PC-9 (cell line): ENCODE results near the gene C2orf78. TPM values are rescaled to one million over a fixed set of nuclear protein-coding genes. Genes with fewer than 3 reads are reported as not detected.

ENCODE experiments used
- BruUV-seq: library from RNA; stranded (reverse); fragments of 400-500 nt; replicated peaks from 2 replicates; lab custom pipeline; 2021; lab: Mats Ljungman, UMichigan
- CTCF ChIA-PET: fragments of 300-600 bp; sonication (Branson Sonifier 250); formaldehyde crosslinking; loops from one replicate; lab custom pipeline; 2022; ENCODE audit warnings: antibody characterized with exemption; lab: Charles Lee
- POLR2A ChIA-PET: fragments of 300-600 bp; sonication (Branson Sonifier 250); formaldehyde crosslinking; loops from one replicate; lab custom pipeline; 2022; ENCODE audit warnings: antibody characterized with exemption; ENCODE audit not compliant: unreplicated experiment; lab: Charles Lee
- DNase-seq, 2 experiments: peaks; one replicate each; pipeline versions ENCODE4 v3.0.0 to v3.0.0-alpha.2; 2015 to 2022; ENCODE audit warnings: mixed read lengths in 1 of 2
- H2AFZ ChIP-seq: fragments of 200-600 bp; sonication (generic); 2 replicates; pipeline ENCODE4 v1.8.1; 2017; ENCODE audit warnings: antibody characterized with exemption
- H3F3A ChIP-seq: fragments of 200-600 bp; sonication (generic); 2 replicates; pipeline ENCODE4 v1.8.1; 2017; ENCODE audit warnings: antibody characterized with exemption, mild to moderate bottlenecking, low read depth; ENCODE audit not compliant: insufficient read depth
- H3K27ac ChIP-seq: fragments of 200-600 bp; sonication (generic); 2 replicates; pipeline ENCODE4 v1.6.1; 2016; ENCODE audit warnings: mixed run types
- H3K27me3 ChIP-seq: fragments of 200-600 bp; sonication (generic); 2 replicates; pipeline ENCODE4 v1.6.1; 2016; ENCODE audit warnings: low read depth, mixed run types; ENCODE audit not compliant: insufficient read depth
- H3K36me3 ChIP-seq: fragments of 200-600 bp; sonication (generic); 2 replicates; pipeline ENCODE4 v1.6.1; 2016; ENCODE audit warnings: low read depth, mixed run types
- H3K4me1 ChIP-seq: fragments of 200-600 bp; sonication (generic); replicated peaks from 2 replicates; pipeline ENCODE4 v1.6.1; 2016; ENCODE audit warnings: mixed run types; ENCODE audit not compliant: insufficient read depth
- H3K4me2 ChIP-seq: fragments of 200-600 bp; sonication (generic); 2 replicates; pipeline ENCODE4 v1.6.1; 2017; ENCODE audit warnings: mixed run types
- H3K4me3 ChIP-seq: fragments of 200-600 bp; sonication (generic); 2 replicates; pipeline ENCODE4 v1.6.1; 2016; ENCODE audit warnings: mixed run types
- H3K79me2 ChIP-seq: fragments of 200-600 bp; sonication (generic); 2 replicates; pipeline ENCODE4 v1.6.1; 2017; ENCODE audit warnings: low read depth, mixed run types
- H3K9me2 ChIP-seq: fragments of 200-600 bp; sonication (generic); 2 replicates; pipeline ENCODE4 v1.8.1; 2017; ENCODE audit warnings: mild to moderate bottlenecking; ENCODE audit not compliant: insufficient read depth
- H3K9me3 ChIP-seq: fragments of 200-600 bp; sonication (generic); 2 replicates; pipeline ENCODE4 v1.8.1; 2016; ENCODE audit warnings: low read depth; ENCODE audit not compliant: insufficient read depth
- H4K20me1 ChIP-seq: fragments of 200-600 bp; sonication (generic); 2 replicates; pipeline ENCODE4 v1.8.1; 2017; ENCODE audit not compliant: insufficient read depth
- CTCF ChIP-seq: fragments of 200-600 bp; sonication (generic); conservative IDR thresholded peaks from 2 replicates; pipeline ENCODE4 v1.6.1; 2017; ENCODE audit warnings: mixed run types, antibody characterized with exemption, mild to moderate bottlenecking, moderate library complexity
- EZH2 ChIP-seq: fragments of 200-600 bp; sonication (generic); IDR thresholded peaks from 2 replicates; pipeline ENCODE4 v1.8.0; 2017; ENCODE audit warnings: antibody characterized with exemption, low read depth
- intact Hi-C: fragments of 100-400 bp; cut with micrococcal nuclease; formaldehyde crosslinking; loops from one replicate; pipeline ENCODE4 v1.10.0; 2022; ENCODE audit not compliant: unreplicated experiment
- total RNA-seq: library from RNA; stranded (reverse); gene quantifications from 2 replicates; pipeline ENCODE4 v1.2.3, GENCODE V29; 2021

C2orf78 gene
- total RNA-seq, 1 experiment from 2014 or later: not detected

- H3K9me3 ChIP-seq: no peaks in the 10 kb centered on the region
- DNase-seq: no peak
- POLR2A ChIA-PET: no interaction called here
- BruUV-seq: no TSS peak
- no peak overlapping the region for H3K27ac ChIP-seq
- no peaks in the 10 kb centered on the region for H3K27me3 ChIP-seq
- no peaks in the 10 kb centered on the region for H3K4me1 ChIP-seq
- no peak overlapping the region for H3K4me2 ChIP-seq
- H3K79me2 ChIP-seq: no peaks in the 10 kb centered on the region
- CTCF ChIA-PET: interaction anchor here (0.5 kb wide), 1 partner anchor 21 kb away, joined by 3 read pairs; no protein-coding TSS in a partner anchor
- intact Hi-C loops: no loop called here
- no peaks in the 10 kb centered on the region for H4K20me1 ChIP-seq
- no peaks in the 10 kb centered on the region for H3F3A ChIP-seq
- no peak overlapping the region for H2AFZ ChIP-seq
- H3K36me3 ChIP-seq: peaks cover 11% of the 10 kb centered on the region; the same call in 1 of the 2 replicates
- H3K4me3 ChIP-seq: no peak overlapping the region
- no peak for TF ChIP-seq EZH2
- no peak for TF ChIP-seq CTCF
- H3K9me2 ChIP-seq: no peaks in the 10 kb centered on the region
Measured at GRCh38 chr2:73759904-73760303, 24.1 kb upstream of the C2orf78 start.

DNA sequence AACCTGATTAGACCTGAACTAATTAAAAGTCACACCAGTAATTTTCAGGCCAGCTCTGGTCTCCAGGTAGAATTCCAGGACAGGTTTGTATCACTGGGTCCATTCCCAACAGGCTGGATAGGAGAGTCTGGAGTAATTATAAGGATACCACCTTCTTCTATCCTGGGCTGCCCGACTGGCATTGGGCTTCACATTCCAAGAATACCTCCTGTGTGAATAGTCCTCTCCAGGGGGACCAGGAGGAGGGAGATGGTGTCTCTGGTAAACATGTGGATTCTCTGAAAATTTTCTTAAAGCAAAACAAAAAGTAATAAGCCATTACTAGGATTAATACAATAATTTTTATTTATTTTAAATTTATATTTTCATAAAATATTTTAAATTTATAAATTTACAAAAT, 21.4 kb upstream of the C2orf78 start:
- Histone ChIP-seq H3K9me2 (no peaks in the 10 kb centered on the region), H3K79me2 (no peaks in the 10 kb centered on the region), H3K4me2 (no peak overlapping the region), H3K27me3 (no peaks in the 10 kb centered on the region), H2AFZ (no peak overlapping the region), H3K4me1 (no peaks in the 10 kb centered on the region), H3K36me3 (peaks cover 12% of the 10 kb centered on the region; the same call in 1 of the 2 replicates), H3F3A (no peaks in the 10 kb centered on the region), H4K20me1 (no peaks in the 10 kb centered on the region), H3K4me3 (no peak overlapping the region), H3K9me3 (no peaks in the 10 kb centered on the region), H3K27ac (no peak overlapping the region)
- intact Hi-C loops: no loop called here
- POLR2A ChIA-PET: no interaction called here
- no peak for TF ChIP-seq EZH2
- no peak for TF ChIP-seq CTCF
- CTCF ChIA-PET: interaction anchor here (0.5 kb wide), 1 partner anchor 15 kb away, joined by 4 read pairs; no protein-coding TSS in a partner anchor
- no TSS peak for BruUV-seq
- DNase-seq: no peak

GRCh38 chr2:73764945-73765344, 19.0 kb upstream of the C2orf78 start:
- no peaks in the 10 kb centered on the region for H3K9me2 ChIP-seq
- no peaks in the 10 kb centered on the region for H3K79me2 ChIP-seq
- intact Hi-C loops: no loop called here
- no peak overlapping the region for H3K4me2 ChIP-seq
- H4K20me1 ChIP-seq: no peaks in the 10 kb centered on the region
- H3K9me3 ChIP-seq: no peaks in the 10 kb centered on the region
- no peaks in the 10 kb centered on the region for H3K4me1 ChIP-seq
- H3K36me3 ChIP-seq: peaks cover 31% of the 10 kb centered on the region
- H3F3A ChIP-seq: no peaks in the 10 kb centered on the region
- H3K4me3 ChIP-seq: no peak overlapping the region
- BruUV-seq: no TSS peak
- H3K27ac ChIP-seq: no peak overlapping the region
- ChIA-PET POLR2A (no interaction called here), CTCF (no interaction called here)
- no peak for DNase-seq
- H2AFZ ChIP-seq: no peak overlapping the region
- TF ChIP-seq EZH2 (no peak), CTCF (no peak)
- no peaks in the 10 kb centered on the region for H3K27me3 ChIP-seq
